Measurements from ENCODE around the gene SNRNP25.

Gene SNRNP25

GRCh38 chr16:71540-72401, 18.1 kb downstream of the SNRNP25 start:
- peak overlapping the region; percentile 73 for H3K4me3 ChIP-seq (ENCODE audit: control insufficient read depth, low read depth, low read length)
- peak; percentile 79 for DNase-seq (ENCODE audit: low read depth)

GRCh38 chr16:72561-73548, 19.2 kb downstream of the SNRNP25 start, which contains the start of gene RHBDF1:
Gene RHBDF1 (minus strand): TSS chr16:72631. CDS start chr16:65015, 7,616 bp downstream.
- no peak for TF ChIP-seq CTCF (conservative IDR thresholded peaks at IDR 0.05; ENCODE audit: control insufficient read depth, insufficient read depth, low read depth, low read length)
- DNase-seq (ENCODE audit: low read depth): peak; percentile 39
- H3K4me3 ChIP-seq (ENCODE audit: control insufficient read depth, low read depth, low read length): peak within 1 kb of the TSS; percentile 73

More at GRCh38 chr16:71540-72401, 18.1 kb downstream of the SNRNP25 start:
- no peak for TF ChIP-seq CTCF (conservative IDR thresholded peaks at IDR 0.05; ENCODE audit: control insufficient read depth, insufficient read depth, low read depth, low read length)

GRCh38 chr16:74051-74746, 20.6 kb downstream of the SNRNP25 start:
- TF ChIP-seq CTCF (conservative IDR thresholded peaks at IDR 0.05; ENCODE audit: control insufficient read depth, insufficient read depth, low read depth, low read length): no peak
- no peak for DNase-seq (ENCODE audit: low read depth)
- no peak overlapping the region for H3K4me3 ChIP-seq (ENCODE audit: control insufficient read depth, low read depth, low read length)

- TF ChIP-seq CTCF (conservative IDR thresholded peaks at IDR 0.05; ENCODE audit: control insufficient read depth, insufficient read depth, low read depth, low read length): no peak
- DNase-seq (ENCODE audit: low read depth): no peak
- no peak overlapping the region for H3K4me3 ChIP-seq (ENCODE audit: control insufficient read depth, low read depth, low read length)
Measured at GRCh38 chr16:74747-75334, 21.2 kb downstream of the SNRNP25 start.

GRCh38 chr16:75580-76501, 22.2 kb downstream of the SNRNP25 start:
- peak; percentile 91 for DNase-seq (ENCODE audit: low read depth)
- TF ChIP-seq CTCF (conservative IDR thresholded peaks at IDR 0.05; ENCODE audit: control insufficient read depth, insufficient read depth, low read depth, low read length): peak; percentile 45

More at GRCh38 chr16:75580-76501, 22.2 kb downstream of the SNRNP25 start:
- H3K4me3 ChIP-seq (ENCODE audit: control insufficient read depth, low read depth, low read length): peak overlapping the region; percentile 13
